ENCODE results near the gene DCTN5.
"Not testable (repeated sequence)": the region's sequence is repeated elsewhere in the genome, so short reads cannot be mapped to it uniquely, and the experiment has no call there.

Gene DCTN5

DNA sequence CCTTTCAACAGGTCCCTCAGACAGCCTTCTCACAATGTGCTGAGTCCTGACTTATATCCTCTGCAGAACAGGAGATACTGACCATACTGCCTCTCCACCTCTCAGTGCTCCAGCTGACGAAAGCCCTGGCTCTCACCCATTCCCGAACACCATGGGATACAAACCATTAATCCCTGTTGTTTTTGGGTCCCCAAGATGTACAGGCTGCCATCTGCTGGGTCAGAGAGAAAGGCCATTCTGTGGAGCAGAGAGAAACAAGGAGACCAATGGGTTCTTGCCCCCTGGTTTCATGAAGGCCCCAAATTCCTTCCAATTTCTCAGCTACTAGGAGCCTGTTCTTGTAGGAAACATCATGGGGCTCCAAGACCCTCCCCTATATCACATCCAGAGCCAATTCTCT, 68.7 kb downstream of the DCTN5 start:
- Mint-ChIP-seq H3K4me3 (no peak overlapping the region), H3K27me3 (ENCODE audit: low read depth) (peaks cover 75% of the 10 kb centered on the region), H3K36me3 (ENCODE audit: low read depth) (no peaks in the 10 kb centered on the region), H3K27ac (no peak overlapping the region), H3K9me3 (no peaks in the 10 kb centered on the region), H3K4me1 (no peaks in the 10 kb centered on the region)
- TF ChIP-seq, protein P1, sequence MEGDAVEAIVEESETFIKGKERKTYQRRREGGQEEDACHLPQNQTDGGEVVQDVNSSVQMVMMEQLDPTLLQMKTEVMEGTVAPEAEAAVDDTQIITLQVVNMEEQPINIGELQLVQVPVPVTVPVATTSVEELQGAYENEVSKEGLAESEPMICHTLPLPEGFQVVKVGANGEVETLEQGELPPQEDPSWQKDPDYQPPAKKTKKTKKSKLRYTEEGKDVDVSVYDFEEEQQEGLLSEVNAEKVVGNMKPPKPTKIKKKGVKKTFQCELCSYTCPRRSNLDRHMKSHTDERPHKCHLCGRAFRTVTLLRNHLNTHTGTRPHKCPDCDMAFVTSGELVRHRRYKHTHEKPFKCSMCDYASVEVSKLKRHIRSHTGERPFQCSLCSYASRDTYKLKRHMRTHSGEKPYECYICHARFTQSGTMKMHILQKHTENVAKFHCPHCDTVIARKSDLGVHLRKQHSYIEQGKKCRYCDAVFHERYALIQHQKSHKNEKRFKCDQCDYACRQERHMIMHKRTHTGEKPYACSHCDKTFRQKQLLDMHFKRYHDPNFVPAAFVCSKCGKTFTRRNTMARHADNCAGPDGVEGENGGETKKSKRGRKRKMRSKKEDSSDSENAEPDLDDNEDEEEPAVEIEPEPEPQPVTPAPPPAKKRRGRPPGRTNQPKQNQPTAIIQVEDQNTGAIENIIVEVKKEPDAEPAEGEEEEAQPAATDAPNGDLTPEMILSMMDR (IDR thresholded peaks at IDR 0.05; ENCODE audit: unreplicated experiment in 3 of 3) = no peak

DNA sequence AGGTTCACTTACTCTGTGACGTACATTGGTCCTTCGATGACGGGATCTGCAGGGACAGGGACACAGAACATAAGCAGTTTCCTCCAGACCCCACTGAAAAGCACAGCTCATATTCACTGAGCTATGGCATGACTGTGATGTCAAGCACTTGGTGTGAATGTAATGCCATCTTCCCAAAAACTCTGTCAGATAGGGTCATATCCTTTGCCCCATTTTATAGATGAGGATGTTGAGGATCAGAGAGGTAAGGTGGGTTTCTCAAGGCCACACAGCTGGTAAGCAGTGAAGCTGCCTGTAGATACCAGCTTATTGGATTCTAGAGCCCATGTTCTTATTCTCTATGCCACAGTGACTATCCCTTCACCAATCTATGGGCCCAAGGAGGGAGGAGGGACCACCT, 69.2 kb downstream of the DCTN5 start:
- Mint-ChIP-seq H3K4me1 (no peaks in the 10 kb centered on the region), H3K36me3 (ENCODE audit: low read depth) (no peaks in the 10 kb centered on the region), H3K4me3 (no peak overlapping the region), H3K27ac (no peak overlapping the region), H3K9me3 (no peaks in the 10 kb centered on the region), H3K27me3 (ENCODE audit: low read depth) (peaks cover 71% of the 10 kb centered on the region)
- TF ChIP-seq, protein P1 (IDR thresholded peaks at IDR 0.05; ENCODE audit: unreplicated experiment in 3 of 3) = no peak

DNA sequence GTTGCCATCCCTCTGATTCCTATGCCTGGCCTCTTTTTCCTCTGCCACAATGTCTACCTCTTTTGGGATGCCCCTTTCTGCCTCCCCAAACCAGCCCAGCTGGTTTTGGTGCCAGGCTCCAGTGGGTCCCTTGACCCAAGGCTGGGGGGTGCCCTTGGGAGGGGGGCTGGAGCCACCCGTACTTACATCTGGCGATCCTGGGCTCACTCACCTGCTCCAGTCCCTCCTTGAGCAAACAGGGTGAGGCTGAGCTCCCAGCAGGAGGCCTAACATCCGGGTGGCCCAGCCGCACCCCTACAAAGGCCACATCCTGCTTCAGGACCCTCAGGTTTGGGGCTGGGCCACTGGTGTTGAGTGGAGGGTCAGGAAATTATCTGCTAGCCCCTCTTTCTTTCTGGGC, 70.5 kb downstream of the DCTN5 start:
- Mint-ChIP-seq H3K27me3 (ENCODE audit: low read depth) (peaks cover 70% of the 10 kb centered on the region), H3K36me3 (ENCODE audit: low read depth) (no peaks in the 10 kb centered on the region), H3K4me3 (no peak overlapping the region), H3K4me1 (no peaks in the 10 kb centered on the region), H3K9me3 (no peaks in the 10 kb centered on the region), H3K27ac (no peak overlapping the region)
- TF ChIP-seq, protein P1 (IDR thresholded peaks at IDR 0.05; ENCODE audit: unreplicated experiment in 3 of 3) = no peak

DNA sequence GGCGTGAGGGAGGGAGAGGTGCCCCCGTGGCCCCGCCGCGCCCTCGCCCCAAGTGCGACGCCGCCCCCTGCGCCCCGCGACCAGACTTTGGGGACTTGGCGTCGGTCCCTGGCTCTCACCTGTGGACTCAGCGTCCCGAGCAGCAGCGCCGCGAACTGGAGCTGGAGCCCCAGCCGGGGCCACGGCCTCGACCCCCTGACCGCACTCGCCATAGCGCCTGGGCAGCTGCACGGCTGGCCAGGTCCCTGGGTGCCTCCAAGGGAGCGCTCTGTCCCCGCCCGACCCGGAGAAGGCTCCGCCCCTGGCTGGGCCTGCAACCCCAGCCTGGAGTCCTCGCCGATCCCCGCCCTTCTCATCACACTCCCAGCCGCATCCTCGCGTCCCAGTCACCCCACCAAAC, 71.7 kb downstream of the DCTN5 start, which contains the start of gene ERN2:
TSS of gene ERN2 (minus strand) at position 247 of the 400 bp plus-strand sequence. CDS start at position 212, 35 bp downstream.
- H3K36me3 Mint-ChIP-seq (ENCODE audit: low read depth) = no peaks in the 10 kb centered on the region
- no peak within 1 kb of the TSS for H3K27ac Mint-ChIP-seq
- H3K4me3 Mint-ChIP-seq = no peak within 1 kb of the TSS
- no peaks in the 10 kb centered on the region for H3K4me1 Mint-ChIP-seq
- peaks cover 73% of the 10 kb centered on the region for H3K27me3 Mint-ChIP-seq (ENCODE audit: low read depth)
- TF ChIP-seq, protein P1 (IDR thresholded peaks at IDR 0.05; ENCODE audit: unreplicated experiment in 3 of 3) = no peak
- no peaks in the 10 kb centered on the region for H3K9me3 Mint-ChIP-seq

DNA sequence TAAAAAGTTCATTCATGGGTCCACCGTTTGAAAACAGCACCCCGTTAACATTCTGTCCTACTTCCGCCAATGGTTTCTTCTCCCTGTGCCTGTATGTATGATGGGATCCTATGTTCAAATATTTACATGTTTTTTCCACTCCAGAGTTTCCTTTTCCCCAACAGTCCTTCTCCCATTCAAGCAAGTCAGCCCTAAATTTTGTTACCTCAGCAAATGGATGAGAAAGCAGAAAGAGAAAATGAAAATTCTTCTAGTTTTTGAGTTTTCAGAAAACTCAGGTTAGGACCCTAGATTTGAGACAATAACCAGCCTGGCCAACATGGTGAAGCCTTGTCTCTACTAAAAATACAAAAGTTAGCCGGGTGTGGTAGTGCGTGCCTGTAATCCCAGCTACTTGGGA, 75.2 kb downstream of the DCTN5 start:
- Mint-ChIP-seq H3K4me3 (no peak overlapping the region), H3K9me3 (peaks cover 2% of the 10 kb centered on the region), H3K4me1 (no peaks in the 10 kb centered on the region), H3K36me3 (ENCODE audit: low read depth) (no peaks in the 10 kb centered on the region), H3K27ac (no peak overlapping the region), H3K27me3 (ENCODE audit: low read depth) (peaks cover 66% of the 10 kb centered on the region)
- TF ChIP-seq, protein P1 (IDR thresholded peaks at IDR 0.05; ENCODE audit: unreplicated experiment in 3 of 3) = no peak

DNA sequence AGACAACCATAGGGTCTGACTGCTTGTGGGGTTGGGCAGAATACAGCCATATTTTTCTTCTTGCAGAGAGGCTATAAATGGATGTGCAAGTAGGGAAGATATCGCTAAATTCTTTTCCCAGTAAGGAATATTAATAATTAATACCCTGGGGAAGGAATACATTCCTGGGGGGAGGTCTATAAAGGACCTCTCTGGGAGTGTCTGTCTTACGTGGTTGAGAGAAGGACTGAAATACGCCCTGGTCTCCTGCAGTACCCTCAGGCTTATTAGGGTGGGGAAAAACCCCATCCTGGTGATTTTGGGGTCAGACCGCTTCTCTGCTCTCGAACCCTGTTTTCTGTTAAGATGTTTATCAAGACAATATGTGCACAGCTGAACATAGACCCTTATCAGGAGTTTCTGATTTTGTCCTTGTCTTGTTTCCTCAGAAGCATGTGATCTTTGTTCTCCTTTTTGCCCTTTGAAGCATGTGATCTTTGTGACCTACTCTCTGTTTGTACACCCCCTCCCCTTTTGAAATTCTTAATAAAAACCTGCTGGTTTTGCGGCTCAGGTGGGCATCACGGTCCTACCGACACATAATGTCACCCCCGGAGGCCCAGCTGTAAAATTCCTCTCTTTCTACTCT, 81.5 kb downstream of the DCTN5 start:
- H3K4me1 Mint-ChIP-seq; H3K9me3 Mint-ChIP-seq; H3K27ac Mint-ChIP-seq; H3K4me3 Mint-ChIP-seq; H3K36me3 Mint-ChIP-seq (ENCODE audit: low read depth): not testable (repeated sequence)
- H3K27me3 Mint-ChIP-seq (ENCODE audit: low read depth) = peaks cover 23% of the 10 kb centered on the region

Data from nephron (organoid).